ENCODE data around the gene PLA2G4C. TPM values are rescaled to one million over a fixed set of nuclear protein-coding genes. Genes with fewer than 3 reads are reported as not detected.

Gene PLA2G4C
- 1 to 10 TPM; 2.5 to 6.9 (median 3.3) TPM for polyA plus RNA-seq

- 0 to 1% (median 0%) methylated on average over 27 of the region's 27 CpGs for WGBS, 3 donors
- H3K27ac ChIP-seq (ENCODE audit: low read depth, low read length): no peak within 1 kb of the TSS
Measured at GRCh38 chr19:48110350-48110966, at the start of gene PLA2G4C. Gene PLA2G4C, minus strand, starts transcription at chr19:48110817. Its CDS starts 4,288 bp downstream, at chr19:48106529.

GRCh38 chr19:48158210-48158790 lies 47.7 kb upstream of the PLA2G4C start:
- H3K27ac ChIP-seq (ENCODE audit: low read depth, low read length): no peak overlapping the region
- WGBS, 3 donors: 87 to 93% (median 90%) methylated on average over 12 of the region's 12 CpGs

DNA sequence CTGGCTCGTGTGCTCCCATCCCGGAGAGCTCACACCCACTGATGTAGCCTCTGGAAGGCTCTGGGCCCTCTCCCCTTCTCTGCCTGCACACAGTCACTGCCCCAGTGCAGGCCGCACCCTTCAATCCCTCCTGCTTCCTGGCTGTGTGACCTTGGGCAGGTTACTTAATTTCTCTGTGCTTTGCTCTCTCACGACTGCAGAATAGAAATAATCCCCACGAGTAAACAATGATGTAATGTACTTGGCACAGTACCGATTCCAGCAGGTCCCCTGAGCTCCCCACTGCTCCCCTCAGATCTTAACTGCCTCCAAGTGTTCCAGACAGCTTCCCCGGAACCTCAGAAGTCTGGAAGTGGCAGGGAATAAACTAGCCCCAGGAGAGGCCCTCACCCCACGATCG lies 43.4 kb upstream of the PLA2G4C start:
- no peak overlapping the region for H3K27ac ChIP-seq (ENCODE audit: low read depth, low read length)
- 49 to 58% (median 55%) methylated on average over 9 of the region's 9 CpGs for WGBS, 3 donors

DNA sequence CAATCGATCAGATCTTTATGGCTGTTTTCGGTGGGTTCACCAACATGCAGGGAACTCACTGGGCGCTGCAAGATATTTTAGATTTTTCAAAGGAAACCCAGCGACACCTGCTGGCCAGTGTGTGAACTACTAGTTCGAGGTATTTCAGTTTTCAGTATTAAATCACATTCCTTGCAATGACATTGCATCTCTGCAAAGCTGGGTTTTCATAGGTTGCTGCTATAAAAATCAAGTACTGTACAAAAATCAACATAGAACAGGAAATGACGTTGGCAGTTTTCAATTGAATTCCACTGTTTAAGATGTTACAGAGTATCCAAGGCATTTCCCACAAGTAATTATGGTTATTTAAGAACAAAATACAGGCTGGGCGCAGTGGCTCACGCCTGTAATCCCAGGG lies 41.9 kb upstream of the PLA2G4C start:
- H3K27ac ChIP-seq (ENCODE audit: low read depth, low read length): no peak overlapping the region
- WGBS, 3 donors: 31 to 37% (median 32%) methylated on average over 8 of the region's 8 CpGs

- WGBS, 3 donors: 63 to 79% (median 73%) methylated on average over 6 of the region's 6 CpGs
- H3K27ac ChIP-seq (ENCODE audit: low read depth, low read length): no peak overlapping the region
Measured at GRCh38 chr19:48149430-48149829, 38.8 kb upstream of the PLA2G4C start.

DNA sequence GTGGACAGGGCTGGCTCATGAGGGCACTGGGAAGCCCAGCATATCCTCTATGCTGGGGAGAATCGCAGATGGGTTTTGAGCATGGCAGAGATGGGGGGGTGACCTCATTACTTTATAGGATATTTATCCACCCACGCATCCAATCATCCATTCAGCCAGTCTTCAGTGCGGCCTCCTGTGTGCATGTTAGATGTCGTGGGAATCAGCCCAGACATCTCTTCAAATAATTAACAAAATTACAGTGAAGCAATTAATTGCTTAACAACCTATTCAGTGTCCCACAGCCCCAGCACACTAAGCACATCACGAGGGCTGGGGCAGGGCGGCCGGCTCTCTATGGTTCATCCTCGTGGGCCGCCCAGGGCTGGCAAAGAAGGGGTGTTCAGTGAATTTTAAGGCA lies 38.0 kb upstream of the PLA2G4C start:
- no peak overlapping the region for H3K27ac ChIP-seq (ENCODE audit: low read depth, low read length)
- 91 to 97% (median 95%) methylated on average over 9 of the region's 9 CpGs for WGBS, 3 donors

DNA sequence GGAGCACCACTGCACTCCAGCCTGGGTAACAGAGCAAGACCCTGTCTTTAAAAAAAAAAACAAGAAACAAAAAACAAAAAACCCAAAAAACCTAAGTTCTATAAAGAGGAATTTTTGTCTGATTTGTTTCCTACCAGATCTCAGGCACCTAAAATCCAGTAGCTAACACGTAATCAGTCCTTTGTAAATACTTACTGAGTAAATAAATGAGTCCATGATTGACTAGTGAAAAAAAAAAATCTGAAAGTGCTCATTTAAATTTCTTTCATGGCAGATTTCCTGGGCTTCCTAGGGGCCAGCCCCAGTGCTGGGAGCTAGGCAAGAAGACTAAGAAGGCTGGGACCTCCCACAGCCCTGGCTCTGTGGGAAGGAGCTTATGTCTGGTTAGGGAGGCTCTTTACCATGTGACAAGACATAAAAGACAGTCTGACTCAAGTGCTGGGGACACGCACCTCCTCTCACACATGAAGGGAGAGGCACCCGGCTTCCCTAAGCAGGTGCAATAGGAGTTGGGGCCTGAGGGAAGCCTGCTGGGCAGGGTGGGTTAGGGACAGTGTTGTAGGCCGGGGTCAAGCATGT lies 37.1 kb upstream of the PLA2G4C start:
- H3K27ac ChIP-seq (ENCODE audit: low read depth, low read length): no peak overlapping the region
- 80 to 86% (median 83%) methylated on average over 4 of the region's 4 CpGs for WGBS, 3 donors

DNA sequence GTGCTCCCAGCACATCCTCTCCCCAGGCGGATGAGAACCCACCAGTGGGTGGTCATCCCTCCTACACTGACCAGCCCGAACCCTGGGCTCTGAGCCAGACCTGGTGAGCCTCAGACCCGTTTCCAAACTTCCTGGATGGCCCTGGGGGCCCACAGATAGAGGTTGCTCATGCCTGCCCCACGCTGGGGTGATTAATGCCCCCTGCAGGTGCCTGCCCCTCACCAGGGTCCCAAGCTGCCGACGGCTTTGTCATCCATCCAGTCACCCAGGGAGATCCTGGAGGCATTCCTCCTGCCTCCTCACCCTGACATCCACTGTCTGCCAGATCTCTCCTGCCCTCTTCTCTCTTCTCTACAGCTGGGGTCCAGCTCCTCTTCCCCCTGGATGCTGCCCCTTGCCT lies 28.4 kb upstream of the PLA2G4C start:
- WGBS, 3 donors: 72 to 91% (median 84%) methylated on average over 6 of the region's 6 CpGs
- no peak overlapping the region for H3K27ac ChIP-seq (ENCODE audit: low read depth, low read length)

DNA sequence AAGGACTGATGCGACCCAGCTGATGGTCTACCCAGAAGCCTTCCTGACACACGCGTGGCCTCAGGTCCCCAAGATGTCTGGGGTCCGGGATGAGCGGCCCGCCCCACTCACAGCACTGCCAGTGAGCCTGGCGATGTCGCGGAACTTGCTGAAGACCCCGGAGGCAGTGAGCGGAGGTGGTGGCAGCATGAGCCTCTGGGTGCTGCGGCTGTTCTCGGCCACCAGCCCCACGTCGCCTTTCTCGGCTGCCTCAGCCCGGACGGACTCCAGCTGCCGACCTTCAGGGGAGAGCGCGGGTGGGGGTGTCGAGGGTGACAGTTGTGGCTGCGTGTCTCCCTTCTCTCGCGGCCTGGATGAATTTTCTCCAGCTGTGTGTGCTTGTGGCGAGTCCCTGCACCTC lies 26.8 kb upstream of the PLA2G4C start:
- 92 to 96% (median 94%) methylated on average over 24 to 26 of the region's 26 CpGs for WGBS, 3 donors
- H3K27ac ChIP-seq (ENCODE audit: low read depth, low read length): no peak overlapping the region

GRCh38 chr19:48136547-48136946 lies 25.9 kb upstream of the PLA2G4C start:
- H3K27ac ChIP-seq (ENCODE audit: low read depth, low read length): no peak overlapping the region
- WGBS, 3 donors: 90 to 98% (median 95%) methylated on average over 4 of the region's 4 CpGs

- no peak overlapping the region for H3K27ac ChIP-seq (ENCODE audit: low read depth, low read length)
- 77 to 84% (median 81%) methylated on average over 8 of the region's 8 CpGs for WGBS, 3 donors
Measured at GRCh38 chr19:48135411-48135810, 24.8 kb upstream of the PLA2G4C start.

GRCh38 chr19:48133094-48133493 lies 22.5 kb upstream of the PLA2G4C start:
- H3K27ac ChIP-seq (ENCODE audit: low read depth, low read length): no peak overlapping the region
- WGBS, 3 donors: 88 to 95% (median 91%) methylated on average over 6 of the region's 6 CpGs

GRCh38 chr19:48127561-48127960 lies 16.9 kb upstream of the PLA2G4C start:
- H3K27ac ChIP-seq (ENCODE audit: low read depth, low read length): no peak overlapping the region
- 97 to 98% (median 97%) methylated on average over 6 of the region's 6 CpGs for WGBS, 3 donors

DNA sequence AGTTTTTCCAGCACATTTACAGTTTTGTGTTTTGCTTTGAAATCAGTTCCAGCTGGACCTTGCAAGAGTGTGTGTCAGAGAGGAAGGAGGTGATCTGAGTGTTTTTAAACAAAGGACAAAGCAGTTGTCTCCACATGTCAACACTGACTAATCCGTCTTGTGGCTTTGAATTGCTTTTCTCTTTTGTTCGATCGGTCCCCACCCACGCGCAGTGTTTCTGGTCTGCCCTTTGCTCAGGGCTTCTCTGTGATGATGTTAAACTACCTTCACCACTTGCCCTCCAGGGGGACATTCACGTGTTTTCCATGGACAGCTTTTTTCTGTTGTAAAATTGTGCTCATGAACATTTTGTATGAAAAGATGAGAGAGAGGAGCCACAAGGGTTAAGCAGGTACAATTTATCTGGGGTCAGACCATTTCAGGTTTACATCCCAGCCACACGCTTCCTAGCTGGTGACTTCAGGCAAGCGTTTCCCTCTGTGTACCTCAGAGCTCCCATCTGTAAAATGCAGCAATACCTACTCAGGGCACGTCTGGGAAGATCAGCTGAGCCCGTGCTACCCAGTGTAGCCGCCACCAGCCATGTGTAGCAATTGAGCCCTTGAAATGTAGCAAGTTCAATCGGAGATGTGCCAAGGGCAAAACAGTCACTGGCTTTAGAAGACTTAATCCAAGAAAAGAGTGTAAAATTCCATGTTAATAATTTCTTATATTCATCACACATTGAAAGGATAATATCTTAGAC lies 13.5 kb upstream of the PLA2G4C start:
- no peak overlapping the region for H3K27ac ChIP-seq (ENCODE audit: low read depth, low read length)
- 70 to 80% (median 73%) methylated on average over 12 of the region's 12 CpGs for WGBS, 3 donors

DNA sequence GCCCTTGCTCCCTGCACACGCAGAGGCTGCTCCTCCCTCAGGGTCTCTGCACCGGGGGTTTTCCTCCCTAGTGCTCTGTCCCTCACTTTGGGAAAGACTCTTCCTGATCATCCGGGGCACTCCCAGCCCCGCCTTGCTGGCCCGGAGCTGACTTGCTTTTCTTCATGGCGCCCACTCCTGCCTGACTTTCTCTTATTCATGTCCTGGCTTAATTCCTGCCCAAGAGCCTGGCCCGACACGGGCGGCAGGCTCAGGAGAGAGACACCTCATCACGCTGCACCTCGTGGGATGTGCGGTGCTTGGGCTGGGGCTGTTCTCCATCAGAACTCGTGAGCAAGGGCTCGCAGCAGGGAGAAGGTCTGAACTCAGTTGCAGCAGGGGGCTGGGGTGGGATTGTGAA lies 11.8 kb upstream of the PLA2G4C start:
- 67 to 82% (median 70%) methylated on average over 14 of the region's 14 CpGs for WGBS, 3 donors

GRCh38 chr19:48121909-48122371 lies 11.3 kb upstream of the PLA2G4C start:
- WGBS, 3 donors: 36 to 80% (median 50%) methylated on average over 10 of the region's 10 CpGs
- no peak overlapping the region for H3K27ac ChIP-seq (ENCODE audit: low read depth, low read length)

More for the DNA sequence above, 11.8 kb upstream of the PLA2G4C start:
- H3K27ac ChIP-seq (ENCODE audit: low read depth, low read length): no peak overlapping the region

DNA sequence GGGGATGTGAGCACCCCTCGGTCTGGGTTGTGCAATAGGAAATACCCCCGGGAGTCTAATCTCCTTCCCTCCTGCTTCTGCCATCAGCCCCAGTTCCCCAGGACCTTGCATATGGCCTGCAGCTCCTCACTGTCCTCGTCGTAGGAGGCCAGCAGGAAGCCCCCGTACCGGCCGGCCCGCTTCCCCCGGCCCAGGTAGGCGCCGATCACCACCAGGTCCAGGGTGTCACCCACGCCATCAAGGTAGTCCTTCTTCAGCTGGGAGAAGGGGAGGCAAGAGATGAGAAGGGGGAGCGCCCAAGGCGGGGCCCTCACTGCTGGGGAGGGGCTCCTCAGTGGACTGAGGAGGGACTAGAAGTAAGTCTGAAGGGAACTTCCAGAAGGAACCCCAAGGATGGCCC lies 10.4 kb upstream of the PLA2G4C start:
- WGBS, 3 donors: 84 to 95% (median 86%) methylated on average over 14 of the region's 14 CpGs

DNA sequence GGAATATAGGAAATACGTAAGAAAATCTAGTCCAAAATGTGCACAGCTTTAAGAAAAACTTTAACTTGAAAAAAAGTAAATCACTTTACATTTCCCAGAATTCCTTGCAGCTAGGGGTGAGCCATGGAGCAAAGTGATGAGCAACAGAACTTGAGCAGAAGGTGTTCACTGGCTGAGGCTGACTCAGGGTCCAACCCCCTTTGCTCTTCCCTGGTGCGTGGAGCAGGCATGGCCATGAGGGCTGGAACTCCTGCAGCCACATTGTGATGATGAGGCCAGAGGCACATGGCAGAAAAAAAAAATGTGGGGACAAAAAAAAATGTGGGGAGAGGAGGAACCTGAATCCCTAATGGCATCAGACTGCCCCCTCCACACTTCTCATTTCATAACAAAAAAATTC lies 9.9 kb upstream of the PLA2G4C start:
- 98 to 100% (median 99%) methylated on average over 2 of the region's 2 CpGs for WGBS, 3 donors
- H3K27ac ChIP-seq (ENCODE audit: low read depth, low read length): no peak overlapping the region

More for the DNA sequence above, 10.4 kb upstream of the PLA2G4C start:
- no peak overlapping the region for H3K27ac ChIP-seq (ENCODE audit: low read depth, low read length)

GRCh38 chr19:48118131-48118517 lies 7.5 kb upstream of the PLA2G4C start:
- 83 to 91% (median 85%) methylated on average over 11 of the region's 11 CpGs for WGBS, 3 donors
- no peak overlapping the region for H3K27ac ChIP-seq (ENCODE audit: low read depth, low read length)

Data from adipose tissue (tissue), 3 donors.